ENCODE results near the gene NAALADL2.

The NAALADL2 gene

DNA sequence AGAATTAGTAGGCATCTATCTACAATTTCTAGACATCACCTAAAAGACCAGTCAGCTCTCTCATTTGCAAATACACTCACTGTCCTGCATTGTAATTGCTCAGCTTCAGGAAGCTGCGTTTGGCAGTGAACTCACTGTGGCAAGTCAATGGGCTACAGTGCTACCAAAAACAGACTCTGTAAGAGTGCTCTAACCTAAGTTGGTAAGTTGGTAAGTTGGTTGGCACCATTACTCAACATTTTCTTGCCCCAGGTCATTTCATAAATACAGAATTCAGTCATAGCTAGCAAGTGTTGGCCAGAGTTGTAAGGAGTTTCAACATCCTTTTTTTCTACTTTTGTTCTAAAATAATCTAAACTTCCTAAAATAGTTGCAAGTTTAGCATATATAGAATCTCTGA, 466.3 kb downstream of the NAALADL2 start:
- no peaks in the 10 kb centered on the region for H3K36me3 ChIP-seq (ENCODE audit: insufficient read depth, low read length)
- no peak overlapping the region for H3K4me2 ChIP-seq (ENCODE audit: low read length)
- no peak overlapping the region for H3K4me3 ChIP-seq (ENCODE audit: low read depth, low read length, poor library complexity, severe bottlenecking)
- H3K9ac ChIP-seq (ENCODE audit: low read length), result no peak overlapping the region
- no peak overlapping the region for H2AFZ ChIP-seq (ENCODE audit: low read length)
- no peaks in the 10 kb centered on the region for H3K9me2 ChIP-seq (ENCODE audit: low read depth, low read length)
- TF ChIP-seq, protein P1, sequence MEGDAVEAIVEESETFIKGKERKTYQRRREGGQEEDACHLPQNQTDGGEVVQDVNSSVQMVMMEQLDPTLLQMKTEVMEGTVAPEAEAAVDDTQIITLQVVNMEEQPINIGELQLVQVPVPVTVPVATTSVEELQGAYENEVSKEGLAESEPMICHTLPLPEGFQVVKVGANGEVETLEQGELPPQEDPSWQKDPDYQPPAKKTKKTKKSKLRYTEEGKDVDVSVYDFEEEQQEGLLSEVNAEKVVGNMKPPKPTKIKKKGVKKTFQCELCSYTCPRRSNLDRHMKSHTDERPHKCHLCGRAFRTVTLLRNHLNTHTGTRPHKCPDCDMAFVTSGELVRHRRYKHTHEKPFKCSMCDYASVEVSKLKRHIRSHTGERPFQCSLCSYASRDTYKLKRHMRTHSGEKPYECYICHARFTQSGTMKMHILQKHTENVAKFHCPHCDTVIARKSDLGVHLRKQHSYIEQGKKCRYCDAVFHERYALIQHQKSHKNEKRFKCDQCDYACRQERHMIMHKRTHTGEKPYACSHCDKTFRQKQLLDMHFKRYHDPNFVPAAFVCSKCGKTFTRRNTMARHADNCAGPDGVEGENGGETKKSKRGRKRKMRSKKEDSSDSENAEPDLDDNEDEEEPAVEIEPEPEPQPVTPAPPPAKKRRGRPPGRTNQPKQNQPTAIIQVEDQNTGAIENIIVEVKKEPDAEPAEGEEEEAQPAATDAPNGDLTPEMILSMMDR (IDR thresholded peaks at IDR 0.05; ENCODE audit: low read length), result no peak
- TF ChIP-seq EZH2 (IDR thresholded peaks at IDR 0.05; ENCODE audit: borderline replicate concordance, low read length), result no peak
- no peaks in the 10 kb centered on the region for H3K27me3 ChIP-seq (ENCODE audit: insufficient read depth, low read length)
- H4K20me1 ChIP-seq (ENCODE audit: insufficient read depth, low read length), result no peaks in the 10 kb centered on the region
- H3K4me1 ChIP-seq (ENCODE audit: insufficient read depth, low read length, severe bottlenecking), result peaks cover 9% of the 10 kb centered on the region
- no peaks in the 10 kb centered on the region for H3K9me3 ChIP-seq (ENCODE audit: low read length)
- H3K79me2 ChIP-seq (ENCODE audit: insufficient read depth, low read length), result no peaks in the 10 kb centered on the region
- H3F3A ChIP-seq (ENCODE audit: insufficient read depth, low read length), result no peaks in the 10 kb centered on the region
- H3K27ac ChIP-seq (ENCODE audit: low read depth, low read length, poor library complexity, severe bottlenecking), result no peak overlapping the region

DNA sequence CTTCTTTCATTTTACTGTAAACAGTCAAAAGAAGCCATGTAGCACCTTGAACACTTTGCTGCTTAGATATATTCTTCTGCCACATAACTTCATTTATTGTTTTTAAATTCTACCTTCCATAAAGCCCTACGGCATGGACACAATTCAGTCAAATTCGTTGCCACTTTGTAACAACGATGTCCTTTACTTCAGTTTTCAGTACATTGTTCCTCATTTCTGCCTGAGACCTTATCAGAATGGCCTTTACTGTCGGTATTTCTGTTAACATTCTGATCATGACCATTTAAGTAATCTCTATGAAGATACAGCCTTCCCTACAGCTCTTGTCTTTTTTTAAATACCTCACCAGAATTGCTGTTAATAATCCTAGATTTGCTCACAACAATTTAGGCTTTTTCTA, 466.9 kb downstream of the NAALADL2 start:
- Histone ChIP-seq H3K4me3 (ENCODE audit: low read depth, low read length, poor library complexity, severe bottlenecking) (no peak overlapping the region), H3K9me2 (ENCODE audit: low read depth, low read length) (no peaks in the 10 kb centered on the region), H3K4me1 (ENCODE audit: insufficient read depth, low read length, severe bottlenecking) (peaks cover 9% of the 10 kb centered on the region), H3K4me2 (ENCODE audit: low read length) (no peak overlapping the region), H3K36me3 (ENCODE audit: insufficient read depth, low read length) (no peaks in the 10 kb centered on the region), H3F3A (ENCODE audit: insufficient read depth, low read length) (no peaks in the 10 kb centered on the region), H3K9ac (ENCODE audit: low read length) (no peak overlapping the region), H3K9me3 (ENCODE audit: low read length) (no peaks in the 10 kb centered on the region), H3K27me3 (ENCODE audit: insufficient read depth, low read length) (no peaks in the 10 kb centered on the region), H3K27ac (ENCODE audit: low read depth, low read length, poor library complexity, severe bottlenecking) (no peak overlapping the region), H3K79me2 (ENCODE audit: insufficient read depth, low read length) (no peaks in the 10 kb centered on the region), H2AFZ (ENCODE audit: low read length) (0 out of 2 replicates have a peak overlapping the region, but pooled peaks have one; percentile 36), H4K20me1 (ENCODE audit: insufficient read depth, low read length) (no peaks in the 10 kb centered on the region)
- TF ChIP-seq, protein P1 (IDR thresholded peaks at IDR 0.05; ENCODE audit: low read length), result no peak
- TF ChIP-seq EZH2 (IDR thresholded peaks at IDR 0.05; ENCODE audit: borderline replicate concordance, low read length), result no peak

DNA sequence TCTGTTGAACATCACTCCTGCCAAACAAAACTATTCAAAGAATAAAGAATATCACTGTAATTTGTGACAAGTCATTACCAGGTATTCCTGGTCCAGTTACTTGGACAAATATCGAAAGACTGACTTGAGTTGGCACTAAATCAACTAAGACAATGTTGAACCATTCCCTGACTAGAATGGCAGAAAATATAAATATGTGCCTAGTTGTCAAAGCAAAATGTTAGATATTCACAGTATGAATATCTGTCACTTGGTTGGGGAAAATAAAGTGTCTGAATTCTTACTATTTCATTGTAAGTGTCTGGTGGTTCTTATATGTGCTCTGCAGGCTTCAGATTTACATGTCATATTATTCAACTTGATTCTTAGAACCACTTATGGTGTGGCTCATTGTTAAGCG, 470.2 kb downstream of the NAALADL2 start:
- H3K36me3 ChIP-seq (ENCODE audit: insufficient read depth, low read length), result no peaks in the 10 kb centered on the region
- H3K4me3 ChIP-seq (ENCODE audit: low read depth, low read length, poor library complexity, severe bottlenecking), result no peak overlapping the region
- no peaks in the 10 kb centered on the region for H3K9me2 ChIP-seq (ENCODE audit: low read depth, low read length)
- TF ChIP-seq EZH2 (IDR thresholded peaks at IDR 0.05; ENCODE audit: borderline replicate concordance, low read length), result no peak
- TF ChIP-seq, protein P1 (IDR thresholded peaks at IDR 0.05; ENCODE audit: low read length), result no peak
- no peaks in the 10 kb centered on the region for H3K79me2 ChIP-seq (ENCODE audit: insufficient read depth, low read length)
- H4K20me1 ChIP-seq (ENCODE audit: insufficient read depth, low read length), result no peaks in the 10 kb centered on the region
- no peaks in the 10 kb centered on the region for H3F3A ChIP-seq (ENCODE audit: insufficient read depth, low read length)
- no peaks in the 10 kb centered on the region for H3K27me3 ChIP-seq (ENCODE audit: insufficient read depth, low read length)
- H3K4me1 ChIP-seq (ENCODE audit: insufficient read depth, low read length, severe bottlenecking), result peaks cover 9% of the 10 kb centered on the region
- no peak overlapping the region for H3K27ac ChIP-seq (ENCODE audit: low read depth, low read length, poor library complexity, severe bottlenecking)
- no peak overlapping the region for H3K9ac ChIP-seq (ENCODE audit: low read length)
- H3K4me2 ChIP-seq (ENCODE audit: low read length), result no peak overlapping the region
- no peaks in the 10 kb centered on the region for H3K9me3 ChIP-seq (ENCODE audit: low read length)
- no peak overlapping the region for H2AFZ ChIP-seq (ENCODE audit: low read length)

Data from OCI-LY1 (cell line).